ENCODE results near the gene MGAT4B.

DNA sequence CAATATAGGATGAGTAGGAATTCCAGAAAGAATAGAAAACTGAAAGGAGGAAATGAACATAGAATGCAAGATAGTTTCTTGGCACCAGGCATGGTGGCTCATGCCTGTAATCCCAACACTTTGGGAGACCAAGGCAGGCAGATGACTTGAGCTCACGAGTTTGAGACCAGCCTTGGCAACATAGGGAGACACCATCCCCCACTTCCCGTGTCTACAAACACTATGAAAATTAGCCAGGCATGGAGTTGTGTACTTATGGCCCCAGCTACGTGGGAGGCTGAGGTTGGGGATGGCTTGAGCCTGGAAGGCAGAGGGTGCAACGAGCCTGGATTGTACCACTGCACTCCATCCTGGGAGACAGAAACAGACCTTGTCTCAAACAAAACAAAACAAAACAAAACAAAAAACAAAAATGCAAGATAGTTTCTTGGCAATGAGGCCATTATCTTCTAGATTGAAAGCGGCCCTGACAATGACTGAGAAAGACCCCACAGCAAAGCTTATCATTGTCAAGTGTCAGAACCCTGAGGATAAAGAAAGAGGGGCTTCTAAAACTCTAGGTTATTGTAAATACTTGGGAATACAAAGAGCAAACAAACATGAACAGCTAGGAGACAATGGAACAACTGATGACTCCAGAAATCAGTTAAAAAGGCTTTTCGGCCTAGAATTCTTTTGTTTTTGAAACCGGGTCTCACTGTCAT lies 23.2 kb upstream of the MGAT4B start:
- TF ChIP-seq POLR2A (IDR thresholded peaks at IDR 0.05), result no peak
- TF ChIP-seq, protein P1, sequence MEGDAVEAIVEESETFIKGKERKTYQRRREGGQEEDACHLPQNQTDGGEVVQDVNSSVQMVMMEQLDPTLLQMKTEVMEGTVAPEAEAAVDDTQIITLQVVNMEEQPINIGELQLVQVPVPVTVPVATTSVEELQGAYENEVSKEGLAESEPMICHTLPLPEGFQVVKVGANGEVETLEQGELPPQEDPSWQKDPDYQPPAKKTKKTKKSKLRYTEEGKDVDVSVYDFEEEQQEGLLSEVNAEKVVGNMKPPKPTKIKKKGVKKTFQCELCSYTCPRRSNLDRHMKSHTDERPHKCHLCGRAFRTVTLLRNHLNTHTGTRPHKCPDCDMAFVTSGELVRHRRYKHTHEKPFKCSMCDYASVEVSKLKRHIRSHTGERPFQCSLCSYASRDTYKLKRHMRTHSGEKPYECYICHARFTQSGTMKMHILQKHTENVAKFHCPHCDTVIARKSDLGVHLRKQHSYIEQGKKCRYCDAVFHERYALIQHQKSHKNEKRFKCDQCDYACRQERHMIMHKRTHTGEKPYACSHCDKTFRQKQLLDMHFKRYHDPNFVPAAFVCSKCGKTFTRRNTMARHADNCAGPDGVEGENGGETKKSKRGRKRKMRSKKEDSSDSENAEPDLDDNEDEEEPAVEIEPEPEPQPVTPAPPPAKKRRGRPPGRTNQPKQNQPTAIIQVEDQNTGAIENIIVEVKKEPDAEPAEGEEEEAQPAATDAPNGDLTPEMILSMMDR (IDR thresholded peaks at IDR 0.05), result no peak
- peak in 1 of 3 donors; percentile 15 for TF ChIP-seq POLR2AphosphoS5 (IDR thresholded peaks at IDR 0.05)
- TF ChIP-seq EP300 (IDR thresholded peaks at IDR 0.05; ENCODE audit: low read depth), result no peak

All from transverse colon (tissue), 4 donors.